ENCODE measurements around the gene SCAF1.

Gene SCAF1

GRCh38 chr19:49686503-49687088, 44.6 kb downstream of the SCAF1 start:
- no peak for DNase-seq

- no peak for DNase-seq
These were observed 45.1 kb downstream of the SCAF1 start for GRCh38 chr19:49687150-49687549.

GRCh38 chr19:49687566-49688316, 45.7 kb downstream of the SCAF1 start:
- no peak for DNase-seq

- DNase-seq, result no peak
These were observed 46.6 kb downstream of the SCAF1 start for GRCh38 chr19:49688531-49689132.

- no peak for DNase-seq
These were observed 47.4 kb downstream of the SCAF1 start, which contains the start of gene ADM5 for GRCh38 chr19:49689133-49690078. Gene ADM5 (plus strand): TSS chr19:49689594. CDS start chr19:49689838, 244 bp downstream.

GRCh38 chr19:49690079-49690655, 48.2 kb downstream of the SCAF1 start:
- DNase-seq, result no peak

GRCh38 chr19:49690656-49691242, 48.7 kb downstream of the SCAF1 start, which contains the start of gene CPT1C:
Gene CPT1C (plus strand): TSS chr19:49691116. CDS start chr19:49692253, 1,137 bp downstream.
- peak; percentile 34 for DNase-seq

GRCh38 chr19:49691243-49692146, 49.5 kb downstream of the SCAF1 start:
- DNase-seq, result no peak

- DNase-seq, result no peak
These were observed 50.1 kb downstream of the SCAF1 start for GRCh38 chr19:49692147-49692506.

GRCh38 chr19:49696115-49696514, 54.1 kb downstream of the SCAF1 start:
- no peak for DNase-seq

GRCh38 chr19:49696865-49697264, 54.9 kb downstream of the SCAF1 start:
- DNase-seq, result no peak

GRCh38 chr19:49699364-49699763, 57.4 kb downstream of the SCAF1 start:
- DNase-seq, result no peak

- DNase-seq, result no peak
These were observed 58.6 kb downstream of the SCAF1 start for GRCh38 chr19:49700563-49700962.

- no peak for DNase-seq
These were observed 59.3 kb downstream of the SCAF1 start for GRCh38 chr19:49701271-49701786.

- no peak for DNase-seq
These were observed 63.1 kb downstream of the SCAF1 start for GRCh38 chr19:49704888-49705642.

GRCh38 chr19:49705919-49706318, 63.9 kb downstream of the SCAF1 start:
- DNase-seq, result no peak
